Measurements from ENCODE around the gene TOLLIP.

TOLLIP gene

GRCh38 chr11:1287928-1288327 is 21.5 kb downstream of the TOLLIP start (continued):
- TF ChIP-seq SP7 (tag by site-specific recombination; IDR thresholded peaks at IDR 0.05) (no peak), ZNF274 (IDR thresholded peaks at IDR 0.05; ENCODE audit: low read length) (no peak), ZNF274 (tag by site-specific recombination; IDR thresholded peaks at IDR 0.05; ENCODE audit: borderline replicate concordance) (no peak), ZNF707 (tag by site-specific recombination; IDR thresholded peaks at IDR 0.05) (no peak)

GRCh38 chr11:1285876-1286275 is 23.6 kb downstream of the TOLLIP start:
- no peak for TF ChIP-seq KLF7 (tag by site-specific recombination; IDR thresholded peaks at IDR 0.05; ENCODE audit: borderline replicate concordance)
- TF ChIP-seq ZNF394 (tag by site-specific recombination; IDR thresholded peaks at IDR 0.05; ENCODE audit: borderline replicate concordance), result no peak
- no peak for TF ChIP-seq ZNF223 (tag by site-specific recombination; IDR thresholded peaks at IDR 0.05)
- TF ChIP-seq ZNF792 (tag by site-specific recombination; IDR thresholded peaks at IDR 0.05), result no peak
- no peak for TF ChIP-seq ZNF140 (tag by site-specific recombination; IDR thresholded peaks at IDR 0.05)
- H3K4me1 ChIP-seq (ENCODE audit: control insufficient read depth, insufficient read depth, low read length), result no peaks in the 10 kb centered on the region
- peaks cover 0 to 83% of the 10 kb centered on the region in 2 experiments; a peak in 1 of 3 replicates for H3K36me3 ChIP-seq (ENCODE audit: control insufficient read depth in 2 of 2, insufficient read depth in 1 of 2, low read length in 2 of 2)
- ChIA-PET CTCF (no interaction called here), POLR2A (no interaction called here)
- H3K27ac ChIP-seq (ENCODE audit: extremely low read depth, low read depth, low read length), result no peak overlapping the region
- H3K9me3 ChIP-seq (ENCODE audit: control insufficient read depth, insufficient read depth, low read depth, low read length), result no peaks in the 10 kb centered on the region
- no peak overlapping the region for H3K4me3 ChIP-seq (ENCODE audit: low read depth, low read length)

GRCh38 chr11:1285316-1285744 is 24.1 kb downstream of the TOLLIP start:
- POLR2A ChIA-PET, result no interaction called here
- Histone ChIP-seq H3K36me3 (ENCODE audit: control insufficient read depth in 2 of 2, insufficient read depth in 1 of 2, low read length in 2 of 2) (peaks cover 0 to 83% of the 10 kb centered on the region in 2 experiments; a peak in 1 of 3 replicates), H3K4me1 (ENCODE audit: control insufficient read depth, insufficient read depth, low read length) (no peaks in the 10 kb centered on the region), H3K27ac (ENCODE audit: extremely low read depth, low read depth, low read length) (no peak overlapping the region), H3K9me3 (ENCODE audit: control insufficient read depth, insufficient read depth, low read depth, low read length) (no peaks in the 10 kb centered on the region), H3K4me3 (ENCODE audit: low read depth, low read length) (no peak overlapping the region)
- CTCF ChIA-PET, result no interaction called here
- TF ChIP-seq ZNF133 (tag by site-specific recombination; IDR thresholded peaks at IDR 0.05) (no peak), ZNF747 (tag by site-specific recombination; IDR thresholded peaks at IDR 0.05) (no peak), ZNF202 (tag by site-specific recombination; IDR thresholded peaks at IDR 0.05; ENCODE audit: borderline replicate concordance) (no peak), SP7 (tag by site-specific recombination; IDR thresholded peaks at IDR 0.05) (no peak)

- no peak overlapping the region for H3K27ac ChIP-seq (ENCODE audit: extremely low read depth, low read depth, low read length)
- CTCF ChIA-PET, result no interaction called here
- TF ChIP-seq ZNF558 (tag by site-specific recombination; IDR thresholded peaks at IDR 0.05) (no peak), ZNF341 (tag by site-specific recombination; IDR thresholded peaks at IDR 0.05; ENCODE audit: low read depth) (peak; percentile 46; the same call in 1 of the 2 replicates), GLIS1 (tag by site-specific recombination; IDR thresholded peaks at IDR 0.05) (peak; percentile 57)
- H3K9me3 ChIP-seq (ENCODE audit: control insufficient read depth, insufficient read depth, low read depth, low read length), result no peaks in the 10 kb centered on the region
- H3K4me3 ChIP-seq (ENCODE audit: low read depth, low read length), result no peak overlapping the region
- no peaks in the 10 kb centered on the region for H3K4me1 ChIP-seq (ENCODE audit: control insufficient read depth, insufficient read depth, low read length)
- POLR2A ChIA-PET, result no interaction called here
- H3K36me3 ChIP-seq (ENCODE audit: control insufficient read depth in 2 of 2, insufficient read depth in 1 of 2, low read length in 2 of 2), result peaks cover 0 to 83% of the 10 kb centered on the region in 2 experiments; a peak in 1 of 3 replicates
Measured at GRCh38 chr11:1283906-1284305, 25.5 kb downstream of the TOLLIP start.

GRCh38 chr11:1283091-1283511 is 26.3 kb downstream of the TOLLIP start:
- POLR2A ChIA-PET, result no interaction called here
- no peak for TF ChIP-seq ZBTB44 (tag by site-specific recombination; IDR thresholded peaks at IDR 0.05)
- TF ChIP-seq ZNF514 (tag by site-specific recombination; IDR thresholded peaks at IDR 0.05), result no peak
- TF ChIP-seq ZNF398 (tag by site-specific recombination; IDR thresholded peaks at IDR 0.05), result no peak
- no peak for TF ChIP-seq ZNF350 (tag by site-specific recombination; IDR thresholded peaks at IDR 0.05)
- no peak for TF ChIP-seq ZNF621 (tag by site-specific recombination; IDR thresholded peaks at IDR 0.05)
- TF ChIP-seq ZNF175 (tag by site-specific recombination; IDR thresholded peaks at IDR 0.05), result no peak
- no peak for TF ChIP-seq ZSCAN30 (tag by site-specific recombination; IDR thresholded peaks at IDR 0.05)
- no peak for TF ChIP-seq ZNF366 (tag by site-specific recombination; conservative IDR thresholded peaks at IDR 0.05)
- no peak overlapping the region for H3K4me3 ChIP-seq (ENCODE audit: low read depth, low read length)
- H3K36me3 ChIP-seq (ENCODE audit: control insufficient read depth in 2 of 2, insufficient read depth in 1 of 2, low read length in 2 of 2), result peaks cover 0 to 83% of the 10 kb centered on the region in 2 experiments; a peak in 1 of 3 replicates
- no peaks in the 10 kb centered on the region for H3K4me1 ChIP-seq (ENCODE audit: control insufficient read depth, insufficient read depth, low read length)
- H3K9me3 ChIP-seq (ENCODE audit: control insufficient read depth, insufficient read depth, low read depth, low read length), result no peaks in the 10 kb centered on the region
- H3K27ac ChIP-seq (ENCODE audit: extremely low read depth, low read depth, low read length), result no peak overlapping the region
- CTCF ChIA-PET, result no interaction called here

All from HEK293 (cell line).